HL-60 (cell line): ENCODE results near the gene DBNDD1.

ENCODE experiments used
- POLR2AphosphoS5 ChIP-seq: IDR thresholded peaks from 2 replicates; pipeline ENCODE4 v1.6.1; 2012; ENCODE audit warnings: low read depth
- TF ChIP-seq, protein P1 (sequence below): IDR thresholded peaks from one replicate; pipeline ENCODE4 v1.5.1; 2011; ENCODE audit warnings: low read length, control low read depth, inconsistent platforms; ENCODE audit not compliant: insufficient read depth
- TF ChIP-seq, protein P2 (sequence below): IDR thresholded peaks from 2 replicates; pipeline ENCODE4 v1.6.1; 2012; ENCODE audit warnings: low read depth; ENCODE audit not compliant: insufficient replicate concordance

DNA sequence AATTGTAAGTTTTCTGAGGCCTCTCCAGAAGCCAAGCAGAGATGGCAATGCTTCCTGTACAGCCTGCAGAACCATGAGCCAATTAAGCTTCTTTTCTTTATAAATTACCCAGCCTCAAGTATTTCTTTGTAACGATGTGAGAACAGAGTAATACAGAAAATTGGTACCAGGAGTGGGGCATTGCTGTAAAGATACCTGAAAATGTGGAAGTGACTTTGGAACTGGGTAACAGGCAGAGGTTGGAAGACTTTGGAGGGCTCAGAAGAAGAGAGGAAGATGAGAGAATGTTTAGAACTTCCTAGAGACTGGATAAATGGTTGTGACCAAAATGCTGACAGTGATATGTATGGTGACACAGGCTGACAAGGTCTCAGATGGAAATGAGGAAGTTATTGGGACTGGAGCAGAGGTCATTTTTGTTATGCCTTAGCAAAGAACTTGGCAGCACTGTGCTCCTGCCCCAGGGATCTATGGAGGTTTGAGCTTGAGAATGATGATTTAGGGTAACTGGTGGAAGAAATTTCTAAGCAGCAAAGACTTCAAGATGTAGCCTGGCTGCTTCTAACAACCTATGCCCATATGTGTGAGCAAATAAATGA is 34.7 kb upstream of the DBNDD1 start:
- TF ChIP-seq, protein P1, sequence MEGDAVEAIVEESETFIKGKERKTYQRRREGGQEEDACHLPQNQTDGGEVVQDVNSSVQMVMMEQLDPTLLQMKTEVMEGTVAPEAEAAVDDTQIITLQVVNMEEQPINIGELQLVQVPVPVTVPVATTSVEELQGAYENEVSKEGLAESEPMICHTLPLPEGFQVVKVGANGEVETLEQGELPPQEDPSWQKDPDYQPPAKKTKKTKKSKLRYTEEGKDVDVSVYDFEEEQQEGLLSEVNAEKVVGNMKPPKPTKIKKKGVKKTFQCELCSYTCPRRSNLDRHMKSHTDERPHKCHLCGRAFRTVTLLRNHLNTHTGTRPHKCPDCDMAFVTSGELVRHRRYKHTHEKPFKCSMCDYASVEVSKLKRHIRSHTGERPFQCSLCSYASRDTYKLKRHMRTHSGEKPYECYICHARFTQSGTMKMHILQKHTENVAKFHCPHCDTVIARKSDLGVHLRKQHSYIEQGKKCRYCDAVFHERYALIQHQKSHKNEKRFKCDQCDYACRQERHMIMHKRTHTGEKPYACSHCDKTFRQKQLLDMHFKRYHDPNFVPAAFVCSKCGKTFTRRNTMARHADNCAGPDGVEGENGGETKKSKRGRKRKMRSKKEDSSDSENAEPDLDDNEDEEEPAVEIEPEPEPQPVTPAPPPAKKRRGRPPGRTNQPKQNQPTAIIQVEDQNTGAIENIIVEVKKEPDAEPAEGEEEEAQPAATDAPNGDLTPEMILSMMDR: no peak
- TF ChIP-seq, protein P2, sequence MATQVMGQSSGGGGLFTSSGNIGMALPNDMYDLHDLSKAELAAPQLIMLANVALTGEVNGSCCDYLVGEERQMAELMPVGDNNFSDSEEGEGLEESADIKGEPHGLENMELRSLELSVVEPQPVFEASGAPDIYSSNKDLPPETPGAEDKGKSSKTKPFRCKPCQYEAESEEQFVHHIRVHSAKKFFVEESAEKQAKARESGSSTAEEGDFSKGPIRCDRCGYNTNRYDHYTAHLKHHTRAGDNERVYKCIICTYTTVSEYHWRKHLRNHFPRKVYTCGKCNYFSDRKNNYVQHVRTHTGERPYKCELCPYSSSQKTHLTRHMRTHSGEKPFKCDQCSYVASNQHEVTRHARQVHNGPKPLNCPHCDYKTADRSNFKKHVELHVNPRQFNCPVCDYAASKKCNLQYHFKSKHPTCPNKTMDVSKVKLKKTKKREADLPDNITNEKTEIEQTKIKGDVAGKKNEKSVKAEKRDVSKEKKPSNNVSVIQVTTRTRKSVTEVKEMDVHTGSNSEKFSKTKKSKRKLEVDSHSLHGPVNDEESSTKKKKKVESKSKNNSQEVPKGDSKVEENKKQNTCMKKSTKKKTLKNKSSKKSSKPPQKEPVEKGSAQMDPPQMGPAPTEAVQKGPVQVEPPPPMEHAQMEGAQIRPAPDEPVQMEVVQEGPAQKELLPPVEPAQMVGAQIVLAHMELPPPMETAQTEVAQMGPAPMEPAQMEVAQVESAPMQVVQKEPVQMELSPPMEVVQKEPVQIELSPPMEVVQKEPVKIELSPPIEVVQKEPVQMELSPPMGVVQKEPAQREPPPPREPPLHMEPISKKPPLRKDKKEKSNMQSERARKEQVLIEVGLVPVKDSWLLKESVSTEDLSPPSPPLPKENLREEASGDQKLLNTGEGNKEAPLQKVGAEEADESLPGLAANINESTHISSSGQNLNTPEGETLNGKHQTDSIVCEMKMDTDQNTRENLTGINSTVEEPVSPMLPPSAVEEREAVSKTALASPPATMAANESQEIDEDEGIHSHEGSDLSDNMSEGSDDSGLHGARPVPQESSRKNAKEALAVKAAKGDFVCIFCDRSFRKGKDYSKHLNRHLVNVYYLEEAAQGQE: no peak
- no peak for TF ChIP-seq POLR2AphosphoS5
